Myocyte (in vitro differentiated cells): ENCODE measurements around the gene CPSF4L. TPM values are rescaled to one million over a fixed set of nuclear protein-coding genes. Genes with fewer than 3 reads are reported as not detected.
"Not testable (repeated sequence)": the region's sequence is repeated elsewhere in the genome, so short reads cannot be mapped to it uniquely, and the experiment has no call there.

ENCODE experiments used
- DNase-seq: peaks from one replicate; pipeline ENCODE4 v3.0.0-alpha.2; 2012; ENCODE audit warnings: low read depth
- polyA plus RNA-seq: library from polyadenylated mRNA; unstranded; fragments of >200 nt; gene quantifications from one replicate; pipeline ENCODE4 v1.2.1, GENCODE V29; 2012; ENCODE audit warnings: missing spikeins
- total RNA-seq: library from RNA; depleted of rRNA; stranded (reverse); fragments of >200 nt; gene quantifications from 2 replicates; pipeline ENCODE4 v1.2.3, GENCODE V29; 2014

The CPSF4L gene, protein sequence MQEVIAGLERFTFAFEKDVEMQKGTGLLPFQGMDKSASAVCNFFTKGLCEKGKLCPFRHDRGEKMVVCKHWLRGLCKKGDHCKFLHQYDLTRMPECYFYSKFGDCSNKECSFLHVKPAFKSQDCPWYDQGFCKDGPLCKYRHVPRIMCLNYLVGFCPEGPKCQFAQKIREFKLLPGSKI
- total RNA-seq = not detected in 2 replicates
- polyA plus RNA-seq = not detected

DNA sequence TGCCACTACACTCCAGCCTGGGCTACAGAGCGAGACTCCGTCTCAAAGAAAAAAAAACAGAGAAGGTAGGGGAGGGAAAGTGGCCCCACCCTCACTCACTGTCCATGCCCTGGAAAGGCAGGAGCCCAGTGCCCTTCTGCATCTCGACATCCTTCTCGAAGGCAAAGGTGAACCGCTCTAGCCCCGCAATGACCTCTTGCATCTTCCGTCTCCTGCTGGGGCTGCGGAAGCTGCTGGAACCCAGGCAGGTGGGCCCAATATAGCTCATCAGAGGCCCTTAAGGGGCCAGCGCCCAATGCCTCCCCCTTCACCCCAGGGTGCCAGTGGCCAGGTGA, at the start of gene CPSF4L:
Gene CPSF4L, minus strand, starts transcription at position 264 of the 335 bp plus-strand sequence. Its CDS starts 62 bp downstream, at position 202.
- no peak for DNase-seq

DNA sequence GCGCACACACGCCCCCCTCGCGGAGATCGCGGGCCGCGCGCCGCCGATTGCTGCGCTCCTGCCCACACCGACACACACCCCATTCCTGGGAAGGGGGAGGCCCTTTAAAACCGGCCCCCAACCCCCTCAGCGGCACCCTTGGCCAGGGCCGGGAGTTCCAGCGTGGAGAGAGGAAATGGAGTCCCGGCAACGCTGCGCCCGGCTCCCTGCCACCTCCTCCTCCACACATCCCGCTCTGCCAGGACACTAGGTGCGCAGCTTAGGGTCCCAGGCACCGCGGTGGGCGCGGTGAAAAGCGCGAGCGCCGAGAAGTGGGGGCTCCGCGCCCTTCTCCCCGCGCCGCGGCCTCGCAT, 49.7 kb upstream of the CPSF4L start:
- no peak for DNase-seq

DNA sequence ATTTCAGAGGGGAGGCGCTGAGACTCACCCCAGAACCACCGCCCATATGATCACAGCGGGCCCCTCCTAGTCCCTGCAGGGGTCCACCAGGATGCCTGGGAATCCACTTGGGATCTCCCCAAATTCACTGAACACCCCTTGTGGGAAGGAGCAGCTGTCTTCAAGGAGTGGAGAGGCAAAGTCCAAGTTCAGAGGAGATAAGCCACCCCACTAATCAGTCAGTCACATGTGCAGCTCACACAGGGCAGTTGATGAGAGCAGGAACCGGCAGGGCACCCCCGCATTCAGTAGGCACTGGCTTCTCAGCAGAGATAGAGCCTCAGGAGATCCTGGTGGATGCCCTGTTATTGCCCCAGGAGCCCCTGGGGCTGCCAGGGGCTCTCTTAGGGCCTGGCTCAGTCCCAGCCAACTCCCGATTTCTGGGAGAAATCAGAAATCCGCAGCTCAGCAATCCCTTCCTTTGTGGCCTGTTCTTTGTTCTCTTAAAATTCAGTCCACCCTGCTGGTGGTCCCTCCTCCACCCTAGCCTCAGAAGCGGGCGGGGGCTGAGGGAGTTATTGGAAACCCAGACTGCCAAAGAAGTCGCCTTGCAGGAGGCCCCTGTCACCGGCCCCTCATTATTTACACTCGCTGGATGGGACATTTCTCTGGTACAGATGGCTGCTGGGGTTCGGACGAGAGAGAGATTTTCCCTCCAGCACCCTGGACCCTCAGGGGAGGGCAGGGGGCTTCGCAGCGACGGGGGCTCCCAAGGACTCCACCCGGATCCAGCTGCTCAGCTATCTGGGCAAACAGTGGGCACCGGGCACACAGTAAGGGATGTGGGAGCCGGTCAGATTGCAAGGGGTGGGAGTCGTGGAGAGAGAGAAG, 48.3 kb upstream of the CPSF4L start:
- no peak for DNase-seq

DNA sequence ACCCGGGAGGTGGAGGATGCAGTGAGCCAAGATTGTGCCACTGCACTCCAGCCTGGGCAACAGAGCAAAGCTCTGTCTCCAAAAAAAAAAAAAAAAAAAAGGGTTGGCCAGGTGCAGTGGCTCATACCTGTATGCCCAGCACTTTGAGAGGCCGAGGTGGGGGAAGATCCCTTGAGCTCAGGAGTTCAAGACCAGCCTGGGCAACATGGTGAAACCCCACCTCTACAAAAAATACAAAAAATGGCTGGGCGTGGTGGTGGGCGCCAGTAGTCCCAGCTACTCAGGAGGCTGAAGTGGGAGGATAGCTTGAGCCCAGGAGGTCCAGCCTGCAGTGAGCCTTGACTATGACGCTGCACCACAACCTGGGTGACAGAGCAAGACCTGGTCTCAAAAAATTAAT, 47.3 kb upstream of the CPSF4L start:
- not testable (repeated sequence) for DNase-seq

DNA sequence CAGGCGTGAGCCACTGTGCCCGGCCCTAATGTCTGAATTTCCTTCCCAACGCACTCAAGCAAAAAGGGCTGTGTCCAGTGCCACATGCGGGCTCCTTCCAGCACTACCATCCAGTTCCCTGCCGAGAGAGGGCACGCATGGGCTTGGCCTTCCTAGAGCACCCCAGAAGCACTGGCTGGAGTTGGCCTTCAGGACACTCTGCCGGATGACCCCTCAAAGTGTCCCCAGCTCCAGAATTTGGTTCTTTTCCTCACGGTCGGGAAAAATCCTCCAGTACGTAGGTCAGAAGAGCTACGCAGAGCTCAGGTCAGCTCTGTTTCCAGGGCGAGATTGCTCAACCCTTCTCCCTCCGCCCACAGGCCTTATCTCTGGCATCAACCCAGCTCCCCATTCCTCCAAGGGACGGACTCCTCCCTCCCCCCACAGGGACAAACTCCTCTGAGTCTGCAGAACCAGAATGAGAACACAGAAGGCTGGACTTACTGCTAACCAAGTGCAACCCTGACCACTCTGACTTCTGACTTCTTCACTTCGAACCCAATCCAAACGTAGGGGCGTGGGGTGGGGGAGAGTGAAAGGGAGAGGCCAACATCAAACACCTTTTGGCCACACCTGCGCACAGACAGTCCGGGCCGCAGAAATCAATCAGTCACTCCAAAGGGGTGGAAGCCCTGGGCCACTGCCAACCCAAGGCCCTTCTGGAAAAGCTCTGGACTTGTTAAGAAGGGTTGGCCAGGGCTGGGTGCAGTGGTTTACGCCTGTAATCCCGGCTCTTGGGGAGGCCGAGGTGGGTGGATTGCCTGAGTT, 46.5 kb upstream of the CPSF4L start:
- no peak for DNase-seq

DNA sequence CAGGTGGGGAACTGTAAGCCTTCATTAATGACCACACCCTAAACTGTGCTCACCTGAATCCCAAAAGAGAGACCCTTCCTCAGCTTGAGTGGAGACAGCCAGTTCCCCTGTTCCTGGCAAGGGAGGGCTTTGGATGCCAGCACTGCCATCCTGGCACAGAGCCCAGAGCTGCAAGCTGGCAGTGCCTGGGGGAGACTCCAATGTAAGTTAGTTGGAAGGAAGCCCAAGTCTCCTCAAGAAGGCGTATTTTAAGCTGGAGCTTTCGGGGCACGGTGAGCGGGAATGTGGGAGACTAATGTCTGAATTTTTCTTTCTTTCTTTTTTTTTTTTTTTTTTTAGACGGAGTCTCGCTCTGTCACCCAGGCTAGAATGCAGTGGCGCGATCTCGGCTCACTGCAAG, 45.5 kb upstream of the CPSF4L start:
- no peak for DNase-seq

DNA sequence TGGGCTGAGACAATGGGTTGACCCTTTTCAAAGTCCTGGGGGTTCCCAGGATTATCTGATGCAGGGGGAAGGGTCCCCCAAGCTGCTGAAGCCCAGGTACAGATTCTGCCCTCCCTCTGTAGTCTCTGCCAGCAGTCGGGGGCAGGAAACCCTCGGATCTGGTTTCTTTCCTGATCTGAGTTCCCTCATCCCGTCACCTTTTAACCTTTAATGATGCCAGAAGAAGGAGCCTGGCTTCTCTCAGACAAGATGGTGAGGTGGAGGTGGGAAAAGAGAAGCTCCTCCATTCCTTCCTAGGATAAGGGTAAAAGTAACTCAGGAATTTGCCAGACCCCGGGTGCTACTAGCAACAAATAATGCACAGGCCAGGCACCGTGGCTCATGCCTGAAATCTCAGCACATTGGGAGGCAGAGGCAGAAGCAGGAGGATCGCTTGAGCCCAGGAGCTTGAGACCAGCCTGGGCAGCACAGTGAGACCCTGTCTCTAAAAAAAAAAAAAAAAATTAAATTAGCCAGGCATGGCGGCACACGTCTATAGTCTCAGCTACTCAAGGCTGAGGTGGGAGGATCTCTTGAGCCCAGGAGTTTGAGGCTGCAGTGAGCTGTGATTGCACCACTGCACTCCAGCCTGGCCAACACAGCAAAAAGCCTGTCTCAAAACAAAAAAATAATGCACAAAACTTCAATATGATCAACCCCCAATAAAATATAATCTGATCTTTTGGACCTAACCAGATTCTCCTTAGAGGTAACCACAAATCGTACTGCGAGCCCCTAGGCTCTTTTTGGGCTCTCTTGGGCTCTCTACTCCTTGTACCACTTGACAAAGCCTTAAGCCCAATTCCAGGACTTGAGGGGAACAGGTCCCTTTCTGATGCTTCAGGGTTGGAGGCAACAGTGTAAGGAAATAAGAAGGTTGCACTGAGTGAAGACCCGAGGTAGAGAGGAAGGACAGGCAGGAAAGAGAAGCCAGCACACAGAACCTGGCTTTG, 44.5 kb upstream of the CPSF4L start:
- no peak for DNase-seq

DNA sequence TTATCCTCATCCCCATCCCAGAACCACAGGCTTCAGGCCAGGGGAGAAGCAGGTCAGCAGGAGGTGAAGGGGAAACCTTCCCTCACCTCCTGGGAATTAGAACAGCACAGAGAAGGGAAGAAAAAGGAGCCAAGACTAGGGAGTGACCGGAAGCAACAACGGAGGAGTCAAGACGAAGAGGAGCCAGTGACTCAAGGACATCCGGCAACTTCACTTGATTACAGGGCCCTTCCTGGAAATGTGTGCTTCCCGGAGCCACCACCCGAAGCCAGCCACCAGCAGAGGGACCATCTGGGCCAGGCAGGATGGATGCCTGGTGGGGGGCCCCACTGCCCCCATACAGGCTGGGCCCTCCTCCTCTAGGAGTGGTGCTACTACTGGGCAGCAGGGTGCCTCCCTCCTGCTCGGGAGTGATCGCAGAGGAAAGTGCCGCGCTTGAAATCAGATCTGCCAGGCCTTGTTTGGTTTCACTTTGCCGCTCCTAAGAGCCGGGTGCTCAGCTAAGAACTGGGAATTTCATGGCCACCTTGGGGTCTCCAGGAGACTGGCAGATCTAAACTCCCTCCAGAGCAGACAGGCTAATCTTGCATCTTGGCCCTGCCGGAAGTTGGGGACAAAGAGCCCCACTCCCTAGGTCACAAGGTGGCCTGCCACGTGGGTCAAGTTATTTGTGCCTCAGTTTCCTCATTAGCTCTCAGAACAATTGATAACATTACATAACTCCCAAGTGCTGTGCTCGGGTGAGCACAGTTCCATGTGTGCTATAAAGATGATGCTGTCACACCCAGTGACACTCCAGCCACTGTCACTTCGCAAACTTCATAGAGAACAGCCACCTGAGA, 43.5 kb upstream of the CPSF4L start:
- DNase-seq = peak; percentile 64

DNA sequence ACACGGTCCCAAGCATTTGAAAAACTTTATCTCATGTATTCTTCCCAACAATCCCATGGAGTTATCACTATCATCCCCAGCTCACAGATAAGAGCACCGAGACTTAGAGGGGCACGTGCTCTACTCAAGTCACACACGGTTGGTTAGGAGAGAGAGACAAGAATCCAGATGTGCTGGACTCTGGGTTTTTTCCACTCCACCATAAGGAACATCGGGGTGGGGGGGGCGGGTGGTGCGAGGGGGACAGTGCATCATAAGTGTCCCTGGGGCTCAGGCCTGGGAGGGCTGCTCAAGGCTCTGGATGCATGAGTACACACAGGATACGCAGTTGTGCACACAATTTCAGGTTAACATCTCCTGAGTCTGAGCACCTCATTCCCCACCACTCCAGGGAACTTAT, 42.8 kb upstream of the CPSF4L start:
- no peak for DNase-seq

DNA sequence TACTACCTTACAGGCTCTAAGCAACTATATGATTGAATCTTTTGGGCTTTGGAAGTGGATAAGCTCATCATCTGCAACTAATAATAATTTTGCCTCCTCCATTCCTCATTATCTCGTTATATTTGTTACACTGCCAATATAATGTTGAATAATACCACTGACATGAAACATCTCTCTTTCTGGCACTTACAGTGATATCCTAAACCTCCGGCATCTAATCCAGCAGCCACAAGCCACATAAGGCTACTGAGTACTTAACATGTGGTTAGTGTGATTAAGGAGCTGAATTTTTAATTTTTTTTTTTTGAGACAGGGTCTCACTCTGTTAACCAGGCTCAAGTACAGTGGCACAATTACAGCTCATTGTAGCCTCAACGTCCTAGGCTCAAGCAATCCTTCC, 40.5 kb upstream of the CPSF4L start:
- peak; percentile 63 for DNase-seq

DNA sequence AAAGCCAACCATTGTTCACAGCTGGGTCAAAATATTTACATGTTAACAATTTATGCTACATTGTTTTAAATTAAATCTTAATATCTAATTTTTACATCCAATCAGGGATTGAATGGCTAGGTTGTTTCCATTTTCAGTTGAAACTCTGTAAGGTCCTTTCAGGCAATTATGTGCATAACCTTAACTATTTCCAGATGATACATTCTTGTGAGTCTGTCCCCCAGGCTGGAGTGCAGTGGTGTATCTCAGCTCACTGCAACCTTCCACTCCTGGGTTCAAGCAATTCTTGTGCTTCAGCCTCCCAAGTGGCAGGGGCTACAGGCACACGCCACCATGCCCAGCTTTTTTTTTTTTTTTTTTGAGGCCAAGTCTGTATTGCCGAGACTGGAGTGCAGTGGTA, 39.7 kb upstream of the CPSF4L start:
- no peak for DNase-seq

DNA sequence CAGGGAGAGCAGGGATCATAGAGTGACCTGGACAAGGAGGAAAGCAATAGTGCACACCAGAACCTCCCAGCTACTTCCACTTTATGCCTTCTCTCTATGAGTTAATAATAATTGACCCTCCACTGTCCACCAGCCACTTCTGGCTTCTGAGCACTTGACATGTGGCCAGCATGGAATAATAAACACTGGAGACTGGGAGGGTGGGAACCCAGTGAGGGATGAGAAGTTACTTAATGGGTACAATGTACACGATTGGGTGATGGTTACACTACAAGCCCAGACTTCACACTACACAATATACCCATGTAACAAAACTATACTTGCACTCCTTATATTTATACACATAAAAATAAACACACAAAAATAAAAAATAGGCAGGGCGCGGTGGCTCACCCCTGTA, 38.7 kb upstream of the CPSF4L start:
- DNase-seq = no peak

DNA sequence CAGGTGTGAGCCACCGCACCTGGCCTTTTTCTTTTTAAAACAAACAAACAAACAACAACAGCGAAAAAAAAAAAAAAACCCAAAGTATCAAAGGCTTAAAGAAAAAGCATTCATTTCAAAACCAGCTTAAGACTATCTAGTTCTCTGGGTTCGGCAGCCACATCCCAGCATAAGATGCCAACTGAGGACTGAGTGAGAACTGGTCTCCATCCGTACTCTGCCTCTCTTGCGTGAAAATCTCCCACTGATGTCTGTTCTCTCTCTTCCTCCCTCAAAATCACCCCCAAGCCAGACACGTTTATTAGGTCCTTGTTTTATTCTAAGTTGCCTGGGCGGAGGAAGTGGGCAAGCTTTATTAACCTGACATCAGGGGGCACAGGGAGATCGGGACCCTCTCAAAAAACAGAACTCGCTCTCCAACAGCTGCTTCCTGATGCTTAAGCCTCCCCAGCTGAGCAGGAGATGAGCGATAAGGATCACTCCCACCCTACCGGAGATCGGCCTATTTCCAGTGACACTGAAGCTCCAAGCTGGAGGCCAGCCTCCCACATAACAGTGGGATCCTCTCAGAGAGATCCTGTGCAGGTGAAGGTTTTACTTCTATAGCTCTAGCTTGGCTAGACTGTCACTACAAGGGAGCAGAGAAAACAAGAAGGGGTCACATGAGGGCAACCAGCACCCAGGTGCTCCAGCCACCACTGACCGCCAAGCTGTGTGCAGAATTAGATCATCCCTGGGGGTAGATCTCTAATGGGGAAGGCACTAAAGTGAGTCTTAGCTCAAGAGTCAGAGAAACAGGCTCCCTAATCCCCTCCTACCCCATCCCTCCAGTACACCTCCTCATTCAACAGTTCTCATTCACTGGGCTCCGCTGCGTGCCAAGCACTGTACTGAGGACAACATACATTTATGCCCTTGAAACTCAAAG, 36.5 kb upstream of the CPSF4L start:
- no peak for DNase-seq

DNA sequence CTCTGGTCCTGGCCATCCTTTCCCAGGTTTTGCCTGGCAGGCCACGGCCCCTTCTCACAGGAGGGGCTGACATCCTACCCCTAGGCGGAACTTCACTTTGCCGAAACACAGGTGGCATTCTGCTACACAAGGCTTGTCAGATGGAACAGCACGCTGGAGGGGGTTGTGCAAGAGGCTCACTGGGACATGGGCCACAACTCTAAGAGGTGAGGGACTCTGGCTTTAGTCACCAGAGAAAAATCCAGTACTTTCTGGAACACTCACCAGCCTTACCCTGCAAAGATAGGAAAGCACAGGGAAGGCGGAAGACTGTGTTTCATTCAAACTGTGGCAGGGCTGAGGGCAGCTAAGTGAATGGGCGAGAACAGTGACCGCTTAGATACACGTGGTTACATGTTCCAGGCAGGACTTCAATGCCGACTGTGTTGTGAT, 31.8 kb upstream of the CPSF4L start:
- DNase-seq = no peak

DNA sequence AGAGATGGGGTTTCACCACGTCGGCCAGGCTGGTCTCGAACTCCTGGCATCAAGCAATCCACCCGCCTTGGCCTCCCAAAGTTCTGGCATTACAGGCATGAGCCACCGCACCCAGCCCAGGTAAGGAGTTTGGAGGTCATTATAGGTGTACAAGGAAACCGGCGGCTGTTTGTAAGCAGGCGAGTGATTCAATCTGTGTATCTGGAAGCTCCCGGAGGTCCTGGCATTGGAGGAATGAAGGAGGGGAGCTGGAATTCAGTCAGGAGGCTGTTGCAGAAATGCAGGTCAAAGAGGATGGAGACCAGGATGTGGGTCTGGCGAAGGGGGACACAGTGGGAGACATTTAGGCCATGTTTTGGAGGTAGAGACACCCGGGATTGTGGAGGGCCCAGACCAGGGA, 31.4 kb upstream of the CPSF4L start:
- DNase-seq = no peak

DNA sequence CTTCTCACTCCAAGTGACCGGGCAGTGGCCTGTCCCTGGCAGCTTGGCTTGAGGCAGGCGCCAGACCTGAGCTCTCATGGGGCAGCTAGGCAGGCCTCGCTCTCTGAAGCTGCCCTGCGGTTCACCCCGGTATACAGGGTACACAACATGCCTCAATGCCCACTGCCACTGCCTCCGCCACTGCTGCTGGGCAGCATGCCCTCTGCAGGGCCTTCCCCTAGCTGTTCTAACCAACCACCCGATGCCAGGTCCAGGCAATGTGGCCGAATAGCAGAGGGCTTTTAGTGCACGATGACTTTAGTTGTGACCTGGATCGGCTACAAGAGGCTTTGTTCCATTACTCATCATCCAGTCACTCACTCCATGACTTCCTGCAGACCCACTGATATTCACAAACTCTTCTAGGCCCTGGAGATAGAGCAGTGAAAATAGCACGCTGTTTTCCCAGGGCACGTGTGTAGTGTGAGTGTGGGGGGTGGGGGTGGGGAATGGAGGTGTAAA, 30.4 kb upstream of the CPSF4L start:
- DNase-seq = peak; percentile 96

DNA sequence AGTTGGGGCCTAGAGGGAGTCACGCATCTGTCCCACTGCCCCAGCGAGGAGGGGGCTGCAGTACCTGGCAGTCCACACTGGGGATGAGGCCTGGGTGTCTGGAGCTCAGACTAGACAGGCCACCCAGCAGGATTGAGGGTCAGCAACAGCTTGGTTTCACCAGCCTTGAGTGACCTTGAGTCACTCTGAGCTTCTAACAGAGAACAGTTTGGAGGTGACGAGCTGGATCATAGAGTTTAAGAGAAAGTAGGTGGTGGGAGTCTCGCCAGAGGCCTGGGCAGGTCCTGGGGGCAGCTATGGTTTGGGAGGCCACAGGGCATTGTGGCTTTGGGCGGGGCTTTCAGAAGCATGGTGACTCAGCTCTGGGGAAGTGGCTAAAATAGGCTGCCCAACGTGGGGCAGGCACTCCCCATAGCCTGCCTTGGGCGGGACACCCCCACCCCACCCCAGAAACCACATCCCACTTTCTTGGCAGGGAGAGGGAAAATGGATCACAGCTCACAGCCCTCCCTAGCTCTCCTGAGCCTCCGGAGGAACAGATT, 29.7 kb upstream of the CPSF4L start:
- DNase-seq = peak; percentile 96
